Midbrain (tissue), 1 donor: ENCODE data around the gene GSS.

ENCODE experiments used
- DNase-seq: peaks from one replicate; lab custom pipeline; 2025; lab: John Stamatoyannopoulos, UW

The GSS gene

DNA sequence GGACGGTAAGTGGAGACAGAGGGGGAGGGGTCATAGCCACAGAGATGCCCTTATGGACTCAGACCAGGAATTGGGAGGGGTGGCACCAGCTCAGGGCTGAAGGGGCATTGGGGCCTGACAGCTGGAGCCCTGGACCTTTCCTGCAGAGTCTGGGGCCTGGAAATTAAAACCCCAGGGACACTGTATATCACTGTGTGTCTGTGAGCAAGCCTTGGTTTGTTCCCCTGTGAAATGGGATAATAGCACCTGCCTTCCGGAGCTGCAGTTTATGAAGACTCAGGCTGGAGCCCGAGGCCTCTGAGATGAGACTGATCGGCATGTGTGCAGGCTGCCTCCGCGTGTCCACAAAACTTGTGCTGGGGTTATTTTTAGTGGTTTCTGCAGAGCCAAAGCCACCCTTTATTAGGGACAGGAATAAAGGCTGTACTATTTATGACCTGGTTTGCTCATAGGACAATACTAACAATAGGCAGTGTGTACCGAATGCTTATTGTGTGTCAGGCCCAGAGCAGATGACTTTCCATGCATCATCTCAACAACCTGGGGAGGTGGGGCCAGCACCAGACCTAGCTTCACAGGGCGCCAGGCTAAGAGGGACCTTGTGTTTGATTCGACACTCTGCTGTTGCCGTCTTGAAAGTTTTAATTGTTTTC lies 22.6 kb upstream of the GSS start:
- DNase-seq = no peak

- DNase-seq = no peak
Measured at GRCh38 chr20:34977365-34978091, 21.9 kb upstream of the GSS start.

DNA sequence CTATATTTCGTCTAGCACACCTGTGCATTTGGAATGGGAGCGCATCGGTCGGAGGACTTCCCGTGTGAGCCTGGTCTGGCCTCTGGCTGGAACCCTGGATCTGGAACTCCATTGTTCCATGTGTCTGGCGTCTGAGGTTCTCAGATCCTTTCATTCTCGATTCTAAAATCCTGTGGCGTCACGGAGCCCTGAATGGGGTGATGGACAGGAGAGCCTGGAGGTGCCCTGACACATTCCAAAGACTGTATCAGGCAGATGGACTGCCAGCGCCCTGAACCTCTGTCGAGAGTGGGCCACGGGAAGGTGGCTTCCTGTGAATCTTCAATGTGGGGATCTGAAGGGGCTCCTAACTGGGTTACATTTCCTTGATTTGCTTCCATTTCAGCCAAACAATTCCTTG lies 20.7 kb upstream of the GSS start:
- DNase-seq = no peak

DNA sequence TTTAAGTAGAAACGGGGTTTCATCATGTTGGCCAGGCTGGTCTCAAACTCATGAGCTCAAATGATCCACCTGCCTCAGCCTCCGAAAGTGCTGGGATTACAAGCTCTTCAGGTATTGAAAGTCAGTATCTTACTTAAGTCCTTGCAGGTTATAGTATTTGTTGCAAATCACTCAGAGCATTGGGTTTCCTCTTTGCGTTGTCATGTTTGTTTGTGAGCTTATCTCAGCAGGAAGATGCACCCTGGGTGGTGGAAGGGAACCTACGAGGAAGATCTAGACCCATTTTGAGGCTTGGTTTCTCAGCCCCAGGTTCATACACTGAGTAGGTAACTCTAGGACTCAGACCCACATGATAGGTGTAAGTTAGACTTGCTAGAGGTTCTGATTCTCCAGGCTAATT lies 18.6 kb upstream of the GSS start:
- DNase-seq = no peak

- DNase-seq = no peak
Measured at GRCh38 chr20:34971561-34972235, 16.1 kb upstream of the GSS start.

DNA sequence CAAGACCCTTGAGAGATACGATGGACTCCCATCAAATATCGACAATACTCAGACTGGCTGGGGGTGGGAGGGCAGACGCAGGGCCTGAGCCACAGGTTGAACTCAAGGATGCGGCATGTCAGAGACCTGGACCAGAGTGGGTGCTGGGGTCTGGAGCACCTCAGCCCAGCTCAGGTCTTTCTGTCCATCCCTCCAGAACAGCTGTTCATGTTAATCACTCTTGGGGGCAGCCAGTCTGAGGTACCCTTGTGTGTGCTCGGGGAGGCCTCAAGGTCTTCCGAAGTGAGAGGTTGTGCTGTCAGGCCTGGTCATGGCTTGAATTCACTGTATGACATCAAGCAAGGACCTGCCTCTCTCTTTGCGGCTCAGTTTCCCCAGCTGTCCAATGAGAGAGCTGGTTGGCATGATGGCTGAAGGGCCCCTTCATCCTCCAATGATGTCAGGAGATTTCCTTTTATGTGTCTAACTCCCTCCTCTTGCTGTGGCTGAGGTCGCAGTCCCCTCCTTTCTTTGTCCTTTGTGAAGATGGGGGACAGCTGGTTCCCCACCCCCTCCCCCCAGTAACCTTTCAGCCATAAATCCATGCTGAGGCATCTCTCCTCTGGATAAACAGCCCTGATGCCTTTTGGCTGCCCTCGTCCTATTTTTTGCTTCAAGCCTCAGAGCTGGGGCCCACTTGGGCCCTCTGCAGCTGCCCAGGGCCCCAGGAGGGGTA lies 15.4 kb upstream of the GSS start:
- DNase-seq = peak; percentile 22

DNA sequence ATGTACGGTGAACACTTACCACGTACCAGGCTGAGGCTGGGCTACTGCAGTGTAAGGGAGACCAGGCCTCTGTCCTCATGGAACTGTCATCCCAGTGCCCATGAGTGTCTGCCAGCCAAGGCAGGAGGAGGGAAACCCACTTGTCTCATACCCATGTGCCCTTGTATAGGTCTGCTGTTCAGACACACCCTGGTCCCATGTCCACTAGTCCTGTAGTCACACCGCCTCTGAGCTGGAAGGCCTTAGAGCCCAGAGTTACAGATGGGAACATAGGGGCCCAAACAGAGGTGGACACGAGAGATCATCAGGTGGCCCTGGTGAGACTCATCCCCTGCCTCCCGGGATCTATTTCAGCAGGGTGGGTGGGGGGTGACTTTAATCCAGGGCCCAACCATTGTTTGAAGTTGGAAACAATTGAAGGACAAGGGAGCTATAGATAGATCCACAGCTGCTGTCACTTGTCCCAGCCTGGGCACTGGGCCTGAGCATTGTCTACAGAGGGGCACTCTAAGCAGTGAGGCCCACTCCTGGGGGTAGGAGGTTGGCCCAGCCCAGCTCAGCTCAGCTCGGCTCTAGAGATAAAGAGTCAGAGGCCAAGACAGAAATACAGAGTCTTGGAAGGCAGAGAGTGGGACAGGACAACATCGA lies 14.7 kb upstream of the GSS start:
- DNase-seq = peak; percentile 78

- no peak for DNase-seq
Measured at GRCh38 chr20:34968042-34968775, 12.6 kb upstream of the GSS start.

DNA sequence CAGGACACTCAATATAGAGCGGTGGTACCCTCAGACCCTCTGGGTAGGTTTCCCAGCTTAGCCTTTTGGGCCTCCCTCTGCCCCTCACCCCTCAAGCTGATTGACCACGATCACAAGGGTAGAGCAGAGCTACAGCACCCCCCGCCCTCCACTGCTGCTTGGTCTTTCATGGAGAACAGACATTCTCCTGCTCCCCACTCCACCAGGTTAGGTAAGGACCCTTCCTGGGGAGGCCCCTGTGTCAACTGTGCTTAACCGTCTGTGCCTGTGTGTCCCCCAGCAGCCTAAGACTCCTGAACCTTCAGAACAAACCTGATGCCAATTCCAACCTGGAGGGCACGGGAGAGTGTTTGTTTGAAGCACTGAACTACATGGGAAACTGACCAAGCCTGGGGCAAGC lies 11.8 kb upstream of the GSS start:
- no peak for DNase-seq

GRCh38 chr20:34965051-34965450 lies 9.4 kb upstream of the GSS start:
- DNase-seq = no peak

DNA sequence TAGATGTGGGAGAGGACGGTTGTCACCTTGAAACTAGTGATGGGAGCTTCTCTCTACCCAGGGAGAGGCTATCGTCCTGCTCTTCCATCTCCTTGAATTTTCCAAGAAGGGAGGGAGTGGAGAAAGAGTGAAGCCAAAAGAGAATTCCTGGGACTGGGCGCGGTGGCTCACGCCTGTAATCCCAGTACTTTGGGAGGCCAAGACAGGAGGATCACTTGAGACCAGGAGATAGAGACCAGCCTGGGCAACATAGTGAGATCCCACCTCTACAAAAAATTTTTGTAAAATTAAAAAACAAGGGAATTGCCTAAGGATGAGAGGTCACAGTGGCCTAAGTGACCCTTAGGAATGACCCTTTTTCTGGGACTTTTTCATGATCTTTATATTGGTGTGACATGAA lies 8.9 kb upstream of the GSS start:
- no peak for DNase-seq

DNA sequence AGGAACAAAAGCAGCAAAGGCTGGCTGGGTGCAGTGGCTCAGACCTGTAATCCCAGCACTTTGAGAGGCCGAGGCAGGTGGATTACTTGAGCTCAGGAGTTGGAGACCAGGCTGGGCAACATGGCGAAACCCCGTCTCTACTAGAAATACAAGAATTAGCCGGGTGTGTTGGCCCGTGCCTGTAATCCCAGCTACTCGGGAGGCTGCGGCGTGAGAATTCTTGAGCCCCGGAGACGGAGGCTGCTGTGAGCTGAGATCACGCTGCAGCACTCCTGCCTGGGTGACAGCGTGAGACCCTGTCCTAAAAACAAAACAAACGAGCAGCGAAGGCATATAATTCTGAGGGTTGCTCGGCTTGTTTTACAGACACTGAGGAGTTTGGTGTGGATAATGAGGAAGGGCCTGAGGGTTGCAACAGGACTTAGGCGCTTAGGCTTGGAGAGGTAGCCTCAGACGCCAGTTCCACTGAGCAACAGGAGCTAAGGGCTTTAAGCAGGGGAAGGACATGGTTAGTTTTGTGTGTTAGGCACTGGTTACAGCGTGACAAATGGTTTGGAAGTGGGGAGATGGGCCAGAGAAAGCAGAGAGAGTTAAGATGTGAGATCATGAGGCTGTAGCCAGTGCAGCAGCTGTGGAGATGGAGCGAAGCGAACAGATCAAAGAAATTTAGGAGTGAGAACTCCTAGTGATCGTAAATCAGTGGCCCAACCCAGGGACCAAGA lies 1.3 kb upstream of the GSS start:
- no peak for DNase-seq

GRCh38 chr20:34956041-34956458 lies 444 bp upstream of the GSS start:
- DNase-seq = no peak

- no peak for DNase-seq
Measured at GRCh38 chr20:34954904-34955230, 739 bp downstream of the GSS start.

DNA sequence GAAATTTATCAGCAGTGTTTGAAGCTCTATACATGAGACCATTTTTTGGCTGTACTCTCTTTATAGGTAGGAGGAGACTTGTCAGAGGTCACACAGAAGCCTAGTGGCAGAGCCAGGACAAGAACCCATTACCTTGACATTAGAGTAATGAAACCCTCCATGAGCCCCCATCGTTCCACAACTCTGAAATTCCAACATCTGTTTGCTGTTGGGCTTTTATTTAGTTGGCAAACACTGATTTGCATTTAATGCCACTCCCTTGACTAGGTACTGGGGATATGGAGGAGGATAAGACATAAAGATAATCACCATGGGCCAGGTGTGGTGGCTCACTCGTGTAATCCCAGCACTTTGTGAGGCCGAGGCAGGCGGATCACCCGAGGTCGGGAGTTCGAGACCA lies 1.6 kb downstream of the GSS start:
- no peak for DNase-seq

DNA sequence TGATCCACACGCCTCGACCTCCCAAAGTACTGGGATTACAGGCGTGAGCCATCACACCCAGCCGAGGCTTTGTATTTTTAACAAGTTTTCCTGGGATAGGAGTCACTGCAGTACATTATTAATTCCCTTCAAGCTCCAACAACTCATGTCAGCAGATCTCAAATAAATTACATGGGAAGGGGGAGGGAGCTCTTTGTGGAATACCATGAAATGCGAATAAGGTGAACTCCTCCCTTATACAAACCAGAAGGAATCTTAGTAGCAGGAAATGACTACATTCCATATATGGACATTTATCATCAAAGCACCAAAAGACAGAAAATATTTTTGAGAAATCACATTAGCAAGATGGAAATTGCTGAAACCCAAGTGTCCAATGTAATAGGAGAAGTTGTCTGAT lies 2.9 kb downstream of the GSS start:
- no peak for DNase-seq

DNA sequence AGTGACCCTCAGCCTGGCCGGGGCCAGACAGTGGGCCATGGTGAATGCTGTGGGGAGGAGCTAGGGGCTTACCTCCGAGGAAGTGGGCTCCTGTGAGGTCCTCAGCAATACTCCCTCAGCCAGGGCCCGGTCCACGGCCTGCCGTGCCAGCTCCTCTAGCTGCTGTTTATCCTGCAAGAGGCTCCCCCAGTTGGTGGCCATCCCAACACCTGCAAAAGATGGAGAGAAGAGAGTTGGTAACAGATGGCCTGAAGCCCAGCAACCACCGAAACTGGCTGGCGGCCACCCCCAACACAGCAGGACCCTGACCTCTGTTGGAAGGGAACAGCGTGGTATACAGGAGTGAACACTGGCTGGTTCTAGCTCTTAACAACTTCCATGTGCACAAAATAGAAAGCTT lies 4.0 kb downstream of the GSS start:
- DNase-seq = no peak

- no peak for DNase-seq
Measured at GRCh38 chr20:34951252-34951651, 4.4 kb downstream of the GSS start.

DNA sequence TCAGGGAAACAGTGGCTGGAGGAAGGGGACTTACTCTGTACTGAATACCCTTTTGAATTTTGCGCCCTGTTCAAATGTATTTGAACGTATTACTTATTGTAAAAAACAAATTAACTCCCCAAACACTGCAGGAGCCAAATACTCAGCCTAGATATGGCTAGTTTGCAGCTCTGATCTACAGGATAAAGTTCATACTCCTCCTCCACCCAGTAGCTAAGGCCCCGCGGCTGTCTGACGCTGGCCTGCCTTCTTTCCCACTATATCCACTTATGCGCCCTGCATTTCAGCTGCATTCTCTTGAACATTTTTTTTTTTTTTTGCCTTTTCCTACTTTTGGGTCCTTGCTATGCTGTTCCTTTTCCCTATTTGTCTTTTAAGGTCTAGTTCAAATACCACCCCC lies 6.5 kb downstream of the GSS start:
- no peak for DNase-seq

GRCh38 chr20:34948030-34948429 lies 7.6 kb downstream of the GSS start:
- DNase-seq = no peak

DNA sequence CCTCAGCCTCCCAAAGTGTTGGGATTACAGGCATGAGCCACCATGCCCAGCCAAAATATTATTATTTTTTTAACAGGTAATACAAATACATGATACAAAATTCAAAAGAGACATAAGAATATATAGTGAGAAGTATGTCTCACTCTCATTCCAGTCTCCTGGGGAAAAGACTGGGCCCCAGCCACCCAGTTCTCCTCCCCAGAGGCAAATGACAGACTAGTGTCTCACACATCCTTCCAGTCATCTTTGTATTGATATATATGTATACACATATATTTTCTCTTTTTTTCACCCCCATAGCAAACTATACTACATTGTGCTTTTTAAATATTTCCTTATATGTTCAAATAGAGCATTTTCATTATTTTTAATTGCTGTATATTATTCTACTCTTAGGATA lies 8.3 kb downstream of the GSS start:
- no peak for DNase-seq
